ENCODE data around the gene CMSS1. TPM values are rescaled to one million over a fixed set of nuclear protein-coding genes. Genes with fewer than 3 reads are reported as not detected.

Gene CMSS1
- total RNA-seq, 1 experiment from 2014 or later, result 55.8 TPM

- no peak for DNase-seq
- no peak for TF ChIP-seq CTCF (IDR thresholded peaks at IDR 0.05; ENCODE audit: unreplicated experiment)
- Mint-ChIP-seq H3K4me1 (ENCODE audit: low read depth, unreplicated experiment) (peaks cover 31% of the 10 kb centered on the region), H3K27me3 (ENCODE audit: unreplicated experiment) (no peaks in the 10 kb centered on the region), H3K9me3 (ENCODE audit: low read depth, unreplicated experiment) (no peaks in the 10 kb centered on the region), H3K27ac (ENCODE audit: unreplicated experiment) (no peak overlapping the region), H3K36me3 (ENCODE audit: insufficient read depth, unreplicated experiment) (no peaks in the 10 kb centered on the region), H3K4me3 (ENCODE audit: low read depth, unreplicated experiment) (no peak overlapping the region)
- BruUV-seq (replicated peaks), result no TSS peak
- intact Hi-C loops (cut with micrococcal nuclease; ENCODE audit: unreplicated experiment), result no loop called here
- CTCF ChIA-PET, result no interaction called here
Measured at GRCh38 chr3:99862208-99862607, 44.5 kb downstream of the CMSS1 start.

- H3K36me3 Mint-ChIP-seq (ENCODE audit: insufficient read depth, unreplicated experiment), result no peaks in the 10 kb centered on the region
- CTCF ChIA-PET, result no interaction called here
- no peaks in the 10 kb centered on the region for H3K27me3 Mint-ChIP-seq (ENCODE audit: unreplicated experiment)
- intact Hi-C loops (cut with micrococcal nuclease; ENCODE audit: unreplicated experiment), result no loop called here
- H3K4me1 Mint-ChIP-seq (ENCODE audit: low read depth, unreplicated experiment), result peaks cover 31% of the 10 kb centered on the region
- no peak for TF ChIP-seq CTCF (IDR thresholded peaks at IDR 0.05; ENCODE audit: unreplicated experiment)
- DNase-seq, result no peak
- no peak overlapping the region for H3K27ac Mint-ChIP-seq (ENCODE audit: unreplicated experiment)
- no peak overlapping the region for H3K4me3 Mint-ChIP-seq (ENCODE audit: low read depth, unreplicated experiment)
- no TSS peak for BruUV-seq (replicated peaks)
- H3K9me3 Mint-ChIP-seq (ENCODE audit: low read depth, unreplicated experiment), result no peaks in the 10 kb centered on the region
Measured at GRCh38 chr3:99863002-99863401, 45.3 kb downstream of the CMSS1 start.

- Mint-ChIP-seq H3K4me3 (ENCODE audit: low read depth, unreplicated experiment) (no peak overlapping the region), H3K9me3 (ENCODE audit: low read depth, unreplicated experiment) (no peaks in the 10 kb centered on the region), H3K36me3 (ENCODE audit: insufficient read depth, unreplicated experiment) (no peaks in the 10 kb centered on the region), H3K27ac (ENCODE audit: unreplicated experiment) (no peak overlapping the region), H3K4me1 (ENCODE audit: low read depth, unreplicated experiment) (peaks cover 31% of the 10 kb centered on the region), H3K27me3 (ENCODE audit: unreplicated experiment) (no peaks in the 10 kb centered on the region)
- intact Hi-C loops (cut with micrococcal nuclease; ENCODE audit: unreplicated experiment), result no loop called here
- no TSS peak for BruUV-seq (replicated peaks)
- CTCF ChIA-PET, result no interaction called here
- TF ChIP-seq CTCF (IDR thresholded peaks at IDR 0.05; ENCODE audit: unreplicated experiment), result no peak
- DNase-seq, result no peak
Measured at GRCh38 chr3:99863588-99863987, 45.9 kb downstream of the CMSS1 start.

GRCh38 chr3:99864289-99864688 lies 46.6 kb downstream of the CMSS1 start:
- Mint-ChIP-seq H3K4me3 (ENCODE audit: low read depth, unreplicated experiment) (no peak overlapping the region), H3K4me1 (ENCODE audit: low read depth, unreplicated experiment) (peaks cover 31% of the 10 kb centered on the region)
- CTCF ChIA-PET, result no interaction called here

More at GRCh38 chr3:99864289-99864688, 46.6 kb downstream of the CMSS1 start:
- DNase-seq, result no peak
- Mint-ChIP-seq H3K27me3 (ENCODE audit: unreplicated experiment) (no peaks in the 10 kb centered on the region), H3K27ac (ENCODE audit: unreplicated experiment) (no peak overlapping the region), H3K36me3 (ENCODE audit: insufficient read depth, unreplicated experiment) (no peaks in the 10 kb centered on the region), H3K9me3 (ENCODE audit: low read depth, unreplicated experiment) (no peaks in the 10 kb centered on the region)
- intact Hi-C loops (cut with micrococcal nuclease; ENCODE audit: unreplicated experiment), result no loop called here
- TF ChIP-seq CTCF (IDR thresholded peaks at IDR 0.05; ENCODE audit: unreplicated experiment), result no peak
- no TSS peak for BruUV-seq (replicated peaks)

Data from Calu3 (cell line).